ENCODE results near the gene STK16.

DNA sequence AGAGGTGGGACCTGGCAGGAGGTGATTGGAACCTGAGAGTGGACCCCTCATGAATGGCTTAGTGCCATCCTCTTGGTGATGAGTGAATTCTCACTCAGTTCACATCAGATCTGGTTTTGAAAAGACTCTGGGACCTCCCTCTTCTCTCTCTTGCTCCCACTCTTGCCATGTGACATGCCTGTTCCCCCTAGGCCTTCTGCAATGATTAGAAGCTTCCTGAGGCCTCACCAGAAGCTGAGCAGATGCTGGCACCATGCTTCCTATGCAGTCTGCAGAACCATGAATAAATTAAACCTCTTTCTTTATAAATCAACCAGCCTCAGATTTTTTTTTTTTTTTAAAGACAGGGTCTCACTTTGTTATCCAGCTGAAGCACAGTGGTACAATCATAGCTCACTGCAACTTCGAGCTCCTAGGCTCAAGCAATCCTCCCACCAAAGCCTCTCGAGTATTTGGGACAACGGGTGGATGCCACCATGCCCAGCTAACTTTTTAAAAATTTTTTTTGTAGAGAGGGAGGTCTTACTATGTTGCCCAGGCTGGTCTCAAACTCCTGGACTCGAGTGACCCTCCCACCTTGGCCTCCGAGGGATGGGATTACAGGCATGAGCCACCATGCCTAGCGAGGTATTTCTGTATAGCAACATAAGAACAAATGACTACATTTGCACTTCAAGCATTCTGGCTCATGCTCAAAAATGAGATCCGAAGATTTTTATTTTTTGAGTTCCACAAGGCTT is 40.7 kb upstream of the STK16 start:
- TF ChIP-seq, protein P1, sequence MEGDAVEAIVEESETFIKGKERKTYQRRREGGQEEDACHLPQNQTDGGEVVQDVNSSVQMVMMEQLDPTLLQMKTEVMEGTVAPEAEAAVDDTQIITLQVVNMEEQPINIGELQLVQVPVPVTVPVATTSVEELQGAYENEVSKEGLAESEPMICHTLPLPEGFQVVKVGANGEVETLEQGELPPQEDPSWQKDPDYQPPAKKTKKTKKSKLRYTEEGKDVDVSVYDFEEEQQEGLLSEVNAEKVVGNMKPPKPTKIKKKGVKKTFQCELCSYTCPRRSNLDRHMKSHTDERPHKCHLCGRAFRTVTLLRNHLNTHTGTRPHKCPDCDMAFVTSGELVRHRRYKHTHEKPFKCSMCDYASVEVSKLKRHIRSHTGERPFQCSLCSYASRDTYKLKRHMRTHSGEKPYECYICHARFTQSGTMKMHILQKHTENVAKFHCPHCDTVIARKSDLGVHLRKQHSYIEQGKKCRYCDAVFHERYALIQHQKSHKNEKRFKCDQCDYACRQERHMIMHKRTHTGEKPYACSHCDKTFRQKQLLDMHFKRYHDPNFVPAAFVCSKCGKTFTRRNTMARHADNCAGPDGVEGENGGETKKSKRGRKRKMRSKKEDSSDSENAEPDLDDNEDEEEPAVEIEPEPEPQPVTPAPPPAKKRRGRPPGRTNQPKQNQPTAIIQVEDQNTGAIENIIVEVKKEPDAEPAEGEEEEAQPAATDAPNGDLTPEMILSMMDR (IDR thresholded peaks at IDR 0.05): no peak
- TF ChIP-seq POLR2A (IDR thresholded peaks at IDR 0.05): no peak

All from stomach (tissue), 4 donors.